Hematopoietic multipotent progenitor cell treated with erythropoietin and hydrocortisone succinate and interleukin-3 and kit ligand, for 8 days (in vitro differentiated cells): ENCODE results near the gene STAG1.
A peak's percentile ranks its signal among the peaks of the same experiment; 100 is the strongest.
"Not testable (repeated sequence)": the region's sequence is repeated elsewhere in the genome, so short reads cannot be mapped to it uniquely, and the experiment has no call there.

Experiments
- DNase-seq: peaks from one replicate; pipeline ENCODE4 v3.0.0-alpha.2; 2015

Gene STAG1

GRCh38 chr3:136380530-136380929 is 371.6 kb downstream of the STAG1 start:
- no peak for DNase-seq

DNA sequence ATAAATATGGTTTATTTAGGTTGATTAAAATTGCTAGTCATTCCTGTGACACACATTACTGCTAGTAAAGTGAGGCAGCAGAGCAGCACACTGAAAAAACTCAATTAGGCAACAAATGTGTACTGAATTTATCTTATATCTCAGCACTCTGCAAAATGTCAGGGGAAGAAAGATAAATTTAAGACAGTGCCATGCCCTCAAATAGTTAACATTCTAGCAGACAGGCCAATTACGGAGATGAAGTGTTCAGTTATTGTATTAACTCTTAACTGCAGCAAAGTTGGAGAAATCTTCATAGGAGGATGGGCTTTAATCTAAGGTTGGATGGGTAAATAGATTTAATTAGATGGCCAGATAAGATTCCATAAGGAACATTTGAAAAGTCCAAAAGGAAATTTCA is 374.2 kb downstream of the STAG1 start:
- DNase-seq: no peak

GRCh38 chr3:136377508-136377907 is 374.7 kb downstream of the STAG1 start:
- no peak for DNase-seq

DNA sequence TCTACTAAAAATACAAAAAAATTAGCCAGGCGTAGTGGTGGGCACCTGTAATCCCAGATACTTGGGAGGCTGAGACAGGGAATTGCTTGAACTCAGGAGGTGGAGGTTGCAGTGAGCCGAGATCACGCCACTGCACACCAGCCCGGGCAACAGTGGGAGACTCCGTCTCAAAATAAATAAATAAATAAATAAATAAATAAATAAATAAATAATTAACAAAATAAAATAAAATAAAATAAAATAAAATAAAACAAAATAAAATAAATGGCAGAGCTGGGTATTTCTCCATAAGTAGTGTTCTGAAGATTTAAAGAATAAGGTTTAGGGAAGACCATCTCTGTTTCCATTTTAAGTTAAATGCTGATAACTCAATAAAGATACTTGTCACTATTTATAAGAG is 376.4 kb downstream of the STAG1 start:
- not testable (repeated sequence) for DNase-seq

GRCh38 chr3:136366289-136366688 is 385.9 kb downstream of the STAG1 start:
- DNase-seq: no peak

DNA sequence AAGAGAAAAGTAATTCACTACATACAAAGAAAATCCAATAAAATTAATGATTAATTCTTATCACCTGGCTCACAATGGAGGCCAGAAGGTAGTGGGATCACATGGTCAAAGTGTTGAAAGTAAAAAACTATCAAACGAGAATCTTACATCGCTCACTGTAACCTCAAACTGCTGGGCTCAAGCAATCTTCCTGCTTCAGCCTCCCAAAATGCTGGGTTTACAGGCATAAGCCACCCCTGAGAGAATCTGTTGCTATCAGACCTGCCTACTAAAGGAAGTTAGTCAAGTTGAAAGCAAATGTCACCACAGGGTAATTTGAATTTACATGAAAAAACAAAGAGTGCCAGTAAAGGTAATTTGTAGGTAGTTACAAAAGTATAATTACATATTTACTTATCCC is 398.7 kb downstream of the STAG1 start:
- no peak for DNase-seq

DNA sequence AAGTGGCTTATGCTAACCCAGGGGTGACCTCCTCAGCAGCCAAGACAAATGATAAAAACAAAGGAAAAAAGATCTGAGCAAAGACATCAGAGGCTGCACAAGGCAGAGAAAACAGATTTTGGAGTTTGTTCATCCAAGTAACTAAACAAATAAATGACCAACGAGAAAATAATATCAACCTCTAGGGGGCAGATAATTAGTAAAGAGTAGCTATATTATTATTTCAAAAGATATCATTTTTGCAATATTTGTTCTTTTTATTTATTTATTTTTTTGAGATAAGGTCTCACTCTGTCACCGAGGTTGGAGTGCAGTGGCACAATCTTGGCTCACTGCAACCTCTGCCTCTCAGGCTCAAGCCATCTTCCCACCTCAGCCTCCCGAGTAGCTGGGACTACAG is 400.3 kb downstream of the STAG1 start:
- no peak for DNase-seq

GRCh38 chr3:136351351-136351750 is 400.8 kb downstream of the STAG1 start:
- no peak for DNase-seq

DNA sequence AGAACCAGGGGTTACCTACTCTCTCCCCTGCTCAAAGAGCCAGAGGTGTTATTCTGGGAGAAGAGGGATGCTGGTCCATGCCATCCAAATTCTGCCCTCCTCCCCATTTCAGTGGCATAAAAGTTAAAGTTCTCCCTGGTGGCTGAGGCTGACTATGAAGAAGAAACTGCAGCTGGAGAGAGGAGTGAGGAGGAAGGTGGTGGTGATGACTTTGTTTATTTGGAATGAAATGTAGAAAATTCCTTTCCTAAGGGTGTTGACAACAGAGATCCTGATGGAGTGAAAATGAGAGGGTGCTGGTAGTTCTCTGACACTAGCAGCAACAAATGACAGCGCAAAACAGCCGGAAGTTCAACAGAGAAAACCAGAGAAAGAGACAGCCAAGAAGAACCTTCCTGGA is 401.6 kb downstream of the STAG1 start:
- no peak for DNase-seq

DNA sequence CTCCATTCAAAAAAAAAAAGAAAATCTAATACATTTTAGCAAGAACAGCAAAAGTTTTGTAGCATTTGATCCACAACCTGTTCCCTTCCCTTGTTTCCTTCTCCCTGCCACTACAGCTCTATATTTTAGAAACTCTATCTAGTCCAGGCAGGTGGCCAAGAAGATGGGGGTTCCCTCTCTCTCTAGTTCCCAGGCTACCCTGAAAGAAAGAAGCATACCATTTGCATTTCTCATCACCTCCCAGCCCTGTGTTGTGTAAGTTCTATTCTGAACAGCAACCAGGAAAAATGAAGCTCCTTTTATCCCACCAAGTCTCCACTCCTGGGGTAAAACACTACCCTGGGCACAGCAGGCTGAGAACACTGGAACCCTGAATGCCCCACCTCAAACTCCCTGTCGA is 402.0 kb downstream of the STAG1 start:
- no peak for DNase-seq

GRCh38 chr3:136346486-136346885 is 405.7 kb downstream of the STAG1 start:
- no peak for DNase-seq

- peak; percentile 68 for DNase-seq
These were observed 408.2 kb downstream of the STAG1 start for GRCh38 chr3:136343873-136344555.

GRCh38 chr3:136343446-136343845 is 408.7 kb downstream of the STAG1 start:
- peak; percentile 10 for DNase-seq

GRCh38 chr3:136336329-136337100 is 415.7 kb downstream of the STAG1 start:
- no peak for DNase-seq

DNA sequence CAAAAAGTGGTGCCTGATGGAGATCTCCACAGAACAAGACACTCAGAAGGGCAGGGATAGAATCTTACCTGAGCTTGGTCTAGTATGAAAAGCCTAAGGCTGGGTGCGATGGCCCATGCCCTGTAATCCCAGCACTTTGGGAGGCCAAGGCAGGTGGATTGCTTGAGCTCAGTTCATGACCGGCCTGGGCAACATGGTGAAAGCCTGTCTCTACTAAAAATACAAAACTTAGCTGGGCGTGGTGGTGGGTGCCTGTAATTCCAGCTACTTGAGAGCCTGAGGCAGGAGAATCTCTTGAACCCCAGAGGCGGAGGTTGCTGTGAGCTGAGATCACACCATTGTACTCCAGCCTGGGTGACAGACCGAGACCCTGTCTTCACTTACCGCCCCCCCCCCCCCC is 417.5 kb downstream of the STAG1 start:
- not testable (repeated sequence) for DNase-seq

GRCh38 chr3:136334209-136334608 is 418.0 kb downstream of the STAG1 start:
- no peak for DNase-seq

- DNase-seq: no peak
These were observed 419.4 kb downstream of the STAG1 start for GRCh38 chr3:136332776-136333175.

GRCh38 chr3:136332302-136332701 is 419.9 kb downstream of the STAG1 start:
- DNase-seq: no peak

DNA sequence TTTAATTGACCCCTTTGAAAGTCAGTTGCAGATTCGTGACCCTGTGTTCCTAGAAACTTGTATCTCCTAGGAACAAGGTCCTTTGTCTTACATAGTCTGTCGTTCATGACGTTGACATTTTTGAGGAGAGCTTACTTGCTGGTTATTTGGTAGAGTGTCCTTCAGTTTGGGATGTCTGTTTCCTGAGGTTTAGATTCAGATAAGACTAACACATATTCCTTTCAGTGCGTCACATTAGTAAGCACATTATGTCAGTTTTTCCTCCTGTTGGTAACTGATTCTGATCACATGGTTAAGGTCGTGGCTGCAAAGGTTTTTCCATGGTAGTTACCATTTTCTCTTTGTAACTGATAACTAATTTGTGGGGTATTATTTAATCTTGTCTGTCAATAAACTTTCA is 421.3 kb downstream of the STAG1 start:
- peak; percentile 66 for DNase-seq

- DNase-seq: no peak
These were observed 422.6 kb downstream of the STAG1 start for GRCh38 chr3:136329593-136329992.

DNA sequence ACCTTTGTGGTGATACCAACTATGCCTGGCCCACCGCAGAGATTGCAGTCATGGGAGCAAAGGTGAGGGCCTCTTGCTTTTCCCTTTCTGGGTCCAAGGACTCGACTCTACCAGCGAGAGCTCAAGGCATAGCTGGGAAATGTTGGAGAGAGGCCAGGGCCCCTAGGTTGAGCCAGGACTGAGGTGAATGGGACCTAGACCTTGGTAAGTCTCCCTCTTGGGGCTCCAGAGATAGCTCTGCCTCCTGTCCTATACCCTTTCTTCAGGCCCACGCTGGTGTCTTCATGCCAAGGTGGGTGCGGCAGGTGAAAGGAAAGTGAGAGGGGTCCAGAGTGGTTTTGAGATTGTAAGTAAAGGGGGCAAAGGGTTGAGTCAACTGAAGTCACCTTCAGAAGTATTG is 424.5 kb downstream of the STAG1 start:
- DNase-seq: no peak

- DNase-seq: no peak
These were observed 425.9 kb downstream of the STAG1 start for GRCh38 chr3:136326316-136326715.

GRCh38 chr3:136311968-136312367 is 440.2 kb downstream of the STAG1 start:
- no peak for DNase-seq

- DNase-seq: no peak
These were observed 440.9 kb downstream of the STAG1 start for GRCh38 chr3:136311261-136311660.

DNA sequence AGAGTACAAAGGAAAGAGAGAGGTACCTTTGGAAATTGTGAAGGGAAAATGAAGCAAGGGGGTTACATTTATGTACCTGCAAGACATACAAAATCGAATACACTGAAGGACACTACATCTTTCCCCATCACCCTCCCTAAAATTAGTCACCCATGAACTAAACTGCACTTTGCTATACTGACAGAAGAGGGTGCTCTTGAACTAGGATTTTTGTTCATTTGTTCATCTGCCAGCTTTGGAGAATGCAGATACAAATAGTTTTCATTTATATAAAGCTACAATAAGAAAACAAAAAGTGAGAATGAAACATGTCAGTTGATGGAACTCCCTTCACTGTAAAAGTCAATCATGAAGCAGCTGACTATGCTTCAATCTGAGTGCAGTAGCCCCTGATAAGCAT is 446.3 kb downstream of the STAG1 start:
- peak; percentile 57 for DNase-seq
